HEK293 (cell line): Measurements from ENCODE around the gene SETDB2.

Experiments
- CTCF ChIP-seq: fragments of 450-650 bp; formaldehyde crosslinking; IDR thresholded peaks from 2 replicates; pipeline ENCODE4 v1.5.1; 2016; ENCODE audit warnings: missing biosample characterization, missing genetic modification characterization
- KLF10 ChIP-seq: fragments of 450-650 bp; IDR thresholded peaks from 2 replicates; pipeline ENCODE4 v1.5.1; 2018; ENCODE audit warnings: missing biosample characterization, mild to moderate bottlenecking, missing genetic modification characterization
- PRDM10 ChIP-seq: fragments of 450-650 bp; formaldehyde crosslinking; IDR thresholded peaks from 2 replicates; pipeline ENCODE4 v1.5.1; 2016; ENCODE audit warnings: missing biosample characterization, missing genetic modification characterization
- REST ChIP-seq: fragments of 450-650 bp; formaldehyde crosslinking; IDR thresholded peaks from 2 replicates; pipeline ENCODE4 v1.5.1; 2016; ENCODE audit warnings: missing biosample characterization, missing genetic modification characterization
- SP7 ChIP-seq: fragments of 450-650 bp; formaldehyde crosslinking; IDR thresholded peaks from 2 replicates; pipeline ENCODE4 v1.5.1; 2016; ENCODE audit warnings: missing biosample characterization, missing genetic modification characterization
- YY1 ChIP-seq: fragments of 450-650 bp; formaldehyde crosslinking; IDR thresholded peaks from 2 replicates; pipeline ENCODE4 v1.5.1; 2018; ENCODE audit warnings: missing biosample characterization, missing genetic modification characterization
- YY2 ChIP-seq: fragments of 450-650 bp; formaldehyde crosslinking; IDR thresholded peaks from 2 replicates; pipeline ENCODE4 v1.5.1; 2016; ENCODE audit warnings: missing biosample characterization, missing genetic modification characterization
- ZNF138 ChIP-seq: fragments of 450-650 bp; formaldehyde crosslinking; IDR thresholded peaks from 2 replicates; pipeline ENCODE4 v1.5.1; 2016; ENCODE audit warnings: missing biosample characterization, missing genetic modification characterization, borderline replicate concordance
- ZNF292 ChIP-seq: fragments of 450-650 bp; formaldehyde crosslinking; IDR thresholded peaks from 2 replicates; pipeline ENCODE4 v1.5.1; 2016; ENCODE audit warnings: low read depth, missing biosample characterization, missing genetic modification characterization, borderline replicate concordance
- ZNF362 ChIP-seq: fragments of 450-650 bp; formaldehyde crosslinking; IDR thresholded peaks from 2 replicates; pipeline ENCODE4 v1.5.1; 2016; ENCODE audit warnings: missing biosample characterization, missing genetic modification characterization
- ZNF548 ChIP-seq: fragments of 450-650 bp; formaldehyde crosslinking; IDR thresholded peaks from 2 replicates; pipeline ENCODE4 v1.5.1; 2016; ENCODE audit warnings: missing biosample characterization, missing genetic modification characterization

- TF ChIP-seq ZNF292 = no peak
- TF ChIP-seq ZNF548 = no peak
- no peak for TF ChIP-seq CTCF (tag by site-specific recombination)
- TF ChIP-seq PRDM10 = no peak
- no peak for TF ChIP-seq YY2 (tag by site-specific recombination)
- TF ChIP-seq ZNF362 = no peak
- no peak for TF ChIP-seq REST (tag by site-specific recombination)
- no peak for TF ChIP-seq YY1 (tag by site-specific recombination)
- TF ChIP-seq SP7 (tag by site-specific recombination) = no peak
- TF ChIP-seq KLF10 = no peak
- TF ChIP-seq ZNF138 (tag by site-specific recombination) = no peak
Observed at GRCh38 chr13:49464621-49465325, 20.7 kb downstream of the SETDB2 start.
